GM12801 (cell line): Measurements from ENCODE around the gene EPDR1.

Experiments used
- CTCF ChIP-seq: IDR thresholded peaks from one replicate; pipeline ENCODE4 v1.5.1; 2011; ENCODE audit warnings: control low read depth; ENCODE audit not compliant: insufficient read length; ENCODE audit errors: extremely low read depth

The EPDR1 gene

DNA sequence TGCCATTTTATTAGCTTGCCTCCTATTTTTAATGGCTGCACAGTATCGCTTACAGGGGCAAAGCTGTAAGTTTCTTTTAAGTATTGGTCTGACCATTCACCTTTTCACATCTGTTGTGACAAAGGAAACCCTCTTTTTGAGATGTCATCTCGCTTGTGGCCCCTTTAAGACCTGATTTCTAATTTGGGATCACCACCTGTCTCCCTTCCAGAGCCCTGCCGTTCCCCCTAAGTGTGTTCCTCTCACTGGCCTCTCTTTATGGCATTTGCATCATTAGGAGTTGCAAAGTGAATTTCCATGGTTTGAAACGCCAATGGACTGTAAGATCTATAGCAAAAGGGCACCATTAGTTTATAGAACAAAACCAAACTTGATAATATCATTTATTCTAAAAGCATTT lies 1.4 kb downstream of the EPDR1 start:
- no peak for TF ChIP-seq CTCF

- TF ChIP-seq CTCF, result no peak
Observed at GRCh38 chr7:37923996-37924395, 3.6 kb downstream of the EPDR1 start.

- no peak for TF ChIP-seq CTCF
Observed at GRCh38 chr7:37924491-37925041, 4.1 kb downstream of the EPDR1 start.

- no peak for TF ChIP-seq CTCF
Observed at GRCh38 chr7:37925620-37926019, 5.2 kb downstream of the EPDR1 start.

DNA sequence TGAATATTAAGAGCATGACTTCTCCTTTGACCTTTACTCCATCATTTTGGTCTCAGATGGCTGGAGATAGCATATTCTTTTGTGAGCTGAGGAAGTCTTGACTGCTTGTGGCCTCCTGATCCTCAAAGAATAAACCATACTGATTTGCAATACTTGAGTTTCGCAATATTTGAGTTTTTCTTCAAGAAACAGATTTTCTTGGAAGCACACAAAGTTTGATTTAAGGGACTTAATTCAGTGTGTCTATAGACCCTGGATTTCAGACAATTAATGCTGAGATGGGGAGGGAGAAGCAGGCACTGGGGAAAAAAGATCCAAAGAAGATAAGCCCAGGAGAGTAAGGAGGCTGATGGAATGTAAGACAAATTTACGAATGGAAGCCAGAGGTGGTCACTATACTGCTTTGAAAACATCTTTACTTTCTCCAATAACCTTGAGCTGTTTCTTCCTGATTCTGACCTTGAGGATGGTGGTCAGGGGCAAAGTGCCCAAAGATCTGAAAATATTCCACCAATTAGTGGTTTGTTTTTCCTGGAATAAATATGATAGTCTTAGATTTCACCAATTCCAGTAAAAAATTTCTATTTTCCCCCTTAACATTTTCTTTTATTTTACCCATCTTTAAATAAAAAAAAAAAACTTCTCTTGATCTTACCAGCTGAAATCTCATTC lies 7.5 kb downstream of the EPDR1 start:
- no peak for TF ChIP-seq CTCF

- TF ChIP-seq CTCF, result no peak
Observed at GRCh38 chr7:37928878-37929277, 8.4 kb downstream of the EPDR1 start.

DNA sequence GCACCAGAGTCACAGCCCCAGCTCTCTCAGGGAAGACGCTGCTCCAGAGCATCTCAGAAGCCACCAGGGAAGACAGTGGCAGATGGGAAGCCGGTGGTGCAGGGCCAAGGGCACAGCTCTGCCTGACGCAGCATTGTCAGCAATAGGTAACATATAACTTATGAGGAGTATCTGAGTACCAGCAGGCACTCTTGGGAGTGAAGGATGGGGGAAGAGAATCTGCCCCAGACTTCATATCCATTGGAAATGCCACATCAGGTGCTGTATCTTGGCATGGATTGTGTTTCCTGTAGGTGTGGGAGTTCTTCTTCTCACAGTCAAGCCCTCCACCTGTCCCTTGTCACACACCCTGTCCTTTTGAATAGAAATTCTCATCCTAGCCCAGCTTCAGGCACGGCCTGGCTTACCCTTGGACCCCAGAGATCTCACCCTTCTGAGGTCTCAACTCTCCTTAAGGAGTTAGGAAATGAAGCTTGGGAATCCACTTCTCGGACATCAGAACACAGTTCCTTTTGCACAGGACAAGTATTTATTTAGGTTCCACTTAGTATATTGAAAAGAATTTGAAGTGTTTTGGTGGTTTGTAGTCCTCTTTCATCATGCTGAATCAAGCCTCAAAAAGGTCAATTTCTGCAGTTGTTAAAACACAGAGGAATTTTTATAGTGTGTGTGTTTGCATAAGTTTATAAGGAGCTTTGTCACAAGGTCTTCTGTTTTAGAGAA lies 9.9 kb downstream of the EPDR1 start:
- TF ChIP-seq CTCF, result no peak
